ENCODE data around the gene CHCHD1.

DNA sequence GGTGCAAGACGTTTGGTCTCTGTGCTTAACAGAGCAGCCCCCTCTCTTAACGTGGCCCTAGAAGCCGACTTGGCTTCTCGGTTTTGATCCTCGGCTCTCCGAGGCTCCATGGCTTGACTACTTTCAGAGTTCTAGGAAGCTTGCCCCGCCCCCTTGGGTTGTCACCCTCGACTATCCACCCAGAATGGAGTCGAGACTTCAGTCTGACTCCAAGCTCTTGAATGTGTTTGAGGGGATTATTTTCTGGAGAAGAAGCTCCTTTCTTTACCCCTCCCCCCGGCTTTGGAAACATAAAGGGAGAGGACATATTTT, 37.2 kb upstream of the CHCHD1 start:
- no peak; the same call in 1 of the 2 replicates for TF ChIP-seq POLR2AphosphoS5 (IDR thresholded peaks at IDR 0.05; ENCODE audit: low read depth, low read length)
- no peak for TF ChIP-seq SPI1 (IDR thresholded peaks at IDR 0.05; ENCODE audit: low read depth, low read length)
- TF ChIP-seq TAF1 (IDR thresholded peaks at IDR 0.05; ENCODE audit: low read depth, low read length), result no peak

All from GM12891 (cell line).